Prostate gland (tissue), 2 donors: ENCODE results near the gene CGN. TPM values are rescaled to one million over a fixed set of nuclear protein-coding genes. Genes with fewer than 3 reads are reported as not detected.

Experiments
- DNase-seq: peaks from one replicate; pipeline ENCODE4 v3.0.0-alpha.2; 2019; ENCODE audit warnings: low spot score
- H3K27ac ChIP-seq, 2 donors: fragments of 200-600 bp; sonication (generic); 2 replicates each; pipeline ENCODE4 v1.5.1; 2017 to 2019
- H3K27me3 ChIP-seq: fragments of 200-600 bp; sonication (generic); replicated peaks from 2 replicates; pipeline ENCODE4 v1.5.1; 2019; ENCODE audit not compliant: insufficient read depth
- H3K36me3 ChIP-seq, 2 donors: fragments of 200-600 bp; sonication (generic); 1 replicate in 1 of 2; 2 replicates in 1 of 2; pipeline versions ENCODE4 v1.5.1 to v1.8.1; 2017 to 2019
- H3K4me1 ChIP-seq: fragments of 200-600 bp; sonication (generic); replicated peaks from 2 replicates; pipeline ENCODE4 v1.5.1; 2019
- H3K4me3 ChIP-seq, 2 donors: fragments of 200-600 bp; sonication (generic); 2 replicates each; pipeline ENCODE4 v1.5.1; 2017 to 2019
- H3K9me3 ChIP-seq: fragments of 200-600 bp; sonication (generic); 2 replicates; pipeline ENCODE4 v1.5.1; 2017
- POLR2A ChIP-seq: fragments of 450-650 bp; IDR thresholded peaks from one replicate; pipeline ENCODE4 v1.6.1; 2016; ENCODE audit warnings: antibody characterized with exemption, mild to moderate bottlenecking
- POLR2AphosphoS5 ChIP-seq: sonication (generic); formaldehyde crosslinking; IDR thresholded peaks from one replicate; pipeline ENCODE4 v1.6.1; 2017; ENCODE audit warnings: antibody characterized with exemption
- WGBS: methylation state at CpG from one replicate; pipeline ENCODE4 v1.1.5; 2018; 5-methylcytosine and 5-hydroxymethylcytosine counted together
- intact Hi-C: fragments of 100-400 bp; cut with DNase I; formaldehyde crosslinking; loops from one replicate; pipeline ENCODE4 v1.14.2; 2022
- total RNA-seq, 2 donors: library from RNA; depleted of rRNA; stranded (reverse); fragments of >200 nt; gene quantifications; one replicate each; pipeline ENCODE4 v1.1.0, GENCODE V29; 2016
- TF ChIP-seq, protein P1 (sequence below), 4 experiments: fragments of 200-600 bp in 2 of 4; fragments of 450-650 bp in 2 of 4; sonication (generic) in 2 of 4; IDR thresholded peaks; 1 replicate in 3 of 4; 2 replicates in 1 of 4; pipeline ENCODE4 v1.5.1; 2016 to 2019; ENCODE audit warnings: antibody characterized with exemption in 4 of 4, mild to moderate bottlenecking in 2 of 4, moderate library complexity in 2 of 4

Gene CGN
- total RNA-seq, 2 donors from 2014 or later, result 23.2 to 37.5 TPM

- TF ChIP-seq POLR2A, result no peak
- TF ChIP-seq POLR2AphosphoS5, result no peak
- TF ChIP-seq, protein P1, sequence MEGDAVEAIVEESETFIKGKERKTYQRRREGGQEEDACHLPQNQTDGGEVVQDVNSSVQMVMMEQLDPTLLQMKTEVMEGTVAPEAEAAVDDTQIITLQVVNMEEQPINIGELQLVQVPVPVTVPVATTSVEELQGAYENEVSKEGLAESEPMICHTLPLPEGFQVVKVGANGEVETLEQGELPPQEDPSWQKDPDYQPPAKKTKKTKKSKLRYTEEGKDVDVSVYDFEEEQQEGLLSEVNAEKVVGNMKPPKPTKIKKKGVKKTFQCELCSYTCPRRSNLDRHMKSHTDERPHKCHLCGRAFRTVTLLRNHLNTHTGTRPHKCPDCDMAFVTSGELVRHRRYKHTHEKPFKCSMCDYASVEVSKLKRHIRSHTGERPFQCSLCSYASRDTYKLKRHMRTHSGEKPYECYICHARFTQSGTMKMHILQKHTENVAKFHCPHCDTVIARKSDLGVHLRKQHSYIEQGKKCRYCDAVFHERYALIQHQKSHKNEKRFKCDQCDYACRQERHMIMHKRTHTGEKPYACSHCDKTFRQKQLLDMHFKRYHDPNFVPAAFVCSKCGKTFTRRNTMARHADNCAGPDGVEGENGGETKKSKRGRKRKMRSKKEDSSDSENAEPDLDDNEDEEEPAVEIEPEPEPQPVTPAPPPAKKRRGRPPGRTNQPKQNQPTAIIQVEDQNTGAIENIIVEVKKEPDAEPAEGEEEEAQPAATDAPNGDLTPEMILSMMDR (IDR thresholded peaks at IDR 0.05), result no peak
- no peaks in the 10 kb centered on the region for H3K27me3 ChIP-seq
- no peaks in the 10 kb centered on the region for H3K9me3 ChIP-seq
- 78% methylated on average over 5 of the region's 5 CpGs for WGBS
- no peak for DNase-seq
- no peaks in the 10 kb centered on the region for H3K4me1 ChIP-seq
- intact Hi-C loops, result no loop called here
- H3K27ac ChIP-seq, result no peak overlapping the region
- H3K4me3 ChIP-seq, result no peak overlapping the region
- no peaks in the 10 kb centered on the region for H3K36me3 ChIP-seq
Measured at GRCh38 chr1:151491641-151492040, 19.5 kb upstream of the CGN start.

DNA sequence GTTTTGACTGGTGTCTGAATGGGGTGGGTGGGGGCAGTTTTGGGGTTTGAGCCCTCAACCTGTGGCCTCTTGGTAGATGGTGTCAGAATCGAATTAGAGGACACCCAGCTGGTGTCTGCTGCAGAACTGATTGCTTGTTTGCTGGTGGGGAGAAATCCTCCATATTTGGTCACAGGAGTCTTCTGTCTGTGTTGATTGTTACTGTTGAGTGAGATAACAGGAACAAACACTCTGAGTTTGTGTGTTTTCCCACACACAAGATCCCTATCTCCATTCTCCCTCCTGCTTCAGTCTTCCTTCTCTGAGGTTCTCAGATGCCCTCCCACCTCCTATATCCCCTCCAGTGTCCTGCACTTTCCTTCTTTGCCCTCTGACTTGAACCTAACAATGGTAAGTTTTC, 19.1 kb upstream of the CGN start:
- Histone ChIP-seq H3K27me3 (no peaks in the 10 kb centered on the region), H3K36me3 (no peaks in the 10 kb centered on the region), H3K4me1 (no peaks in the 10 kb centered on the region), H3K4me3 (no peak overlapping the region), H3K27ac (no peak overlapping the region), H3K9me3 (no peaks in the 10 kb centered on the region)
- intact Hi-C loops, result no loop called here
- no peak for TF ChIP-seq POLR2AphosphoS5
- TF ChIP-seq, protein P1 (IDR thresholded peaks at IDR 0.05), result no peak
- TF ChIP-seq POLR2A, result no peak
- DNase-seq, result no peak
- 13% methylated on average over 1 of the region's 1 CpG for WGBS

- H3K27me3 ChIP-seq, result no peaks in the 10 kb centered on the region
- no peak overlapping the region for H3K27ac ChIP-seq
- H3K4me3 ChIP-seq, result no peak overlapping the region
- H3K36me3 ChIP-seq, result no peaks in the 10 kb centered on the region
- no peaks in the 10 kb centered on the region for H3K4me1 ChIP-seq
- DNase-seq, result no peak
- WGBS, result 88% methylated on average over 3 of the region's 3 CpGs
- no peak for TF ChIP-seq POLR2AphosphoS5
- no peak for TF ChIP-seq POLR2A
- TF ChIP-seq, protein P1 (IDR thresholded peaks at IDR 0.05), result no peak
- intact Hi-C loops, result no loop called here
- no peaks in the 10 kb centered on the region for H3K9me3 ChIP-seq
Measured at GRCh38 chr1:151493042-151493441, 18.1 kb upstream of the CGN start.

- Histone ChIP-seq H3K4me3 (no peak overlapping the region), H3K36me3 (no peaks in the 10 kb centered on the region), H3K4me1 (no peaks in the 10 kb centered on the region), H3K27me3 (no peaks in the 10 kb centered on the region), H3K27ac (no peak overlapping the region), H3K9me3 (no peaks in the 10 kb centered on the region)
- 0% methylated on average over 1 of the region's 1 CpG for WGBS
- intact Hi-C loops, result no loop called here
- no peak for DNase-seq
- TF ChIP-seq POLR2A (no peak), POLR2AphosphoS5 (peak; percentile 24)
- TF ChIP-seq, protein P1 (IDR thresholded peaks at IDR 0.05), result no peak
Measured at GRCh38 chr1:151494741-151495281, 16.4 kb upstream of the CGN start.

- Histone ChIP-seq H3K4me3 (no peak overlapping the region), H3K27ac (no peak overlapping the region), H3K4me1 (no peaks in the 10 kb centered on the region), H3K27me3 (no peaks in the 10 kb centered on the region), H3K36me3 (no peaks in the 10 kb centered on the region), H3K9me3 (no peaks in the 10 kb centered on the region)
- WGBS, result 48% methylated on average over 1 of the region's 1 CpG
- intact Hi-C loops, result no loop called here
- DNase-seq, result no peak
- TF ChIP-seq, protein P1 (IDR thresholded peaks at IDR 0.05), result no peak
- TF ChIP-seq POLR2A (no peak), POLR2AphosphoS5 (no peak)
Measured at GRCh38 chr1:151495316-151495715, 15.9 kb upstream of the CGN start.
